Stomach smooth muscle (tissue), 2 donors: Measurements from ENCODE around the gene GPD1L.
"Not testable (repeated sequence)": the region's sequence is repeated elsewhere in the genome, so short reads cannot be mapped to it uniquely, and the experiment has no call there.

Experiments used
- H3K27ac ChIP-seq: one replicate; pipeline ENCODE4 v1.7.0; 2013; ENCODE audit warnings: mild to moderate bottlenecking, low read length, inconsistent platforms
- H3K27me3 ChIP-seq, 2 donors: one replicate each; pipeline ENCODE4 v1.7.0; 2013; ENCODE audit warnings: low read length in 2 of 2; ENCODE audit not compliant: insufficient read depth in 2 of 2, control insufficient read depth in 1 of 2
- H3K36me3 ChIP-seq, 2 donors: one replicate each; pipeline ENCODE4 v1.7.0; 2013; ENCODE audit warnings: low read length in 2 of 2; ENCODE audit not compliant: control insufficient read depth in 2 of 2, insufficient read depth in 2 of 2
- H3K4me1 ChIP-seq: one replicate; pipeline ENCODE4 v1.7.0; 2013; ENCODE audit warnings: low read length; ENCODE audit not compliant: control insufficient read depth, insufficient read depth
- H3K4me3 ChIP-seq, 2 donors: one replicate each; pipeline ENCODE4 v1.7.0; 2013; ENCODE audit warnings: low read length in 2 of 2
- H3K9ac ChIP-seq, 2 donors: one replicate each; pipeline ENCODE4 v1.7.0; 2013; ENCODE audit warnings: low read length in 2 of 2, mild to moderate bottlenecking in 1 of 2
- H3K9me3 ChIP-seq, 2 donors: one replicate each; pipeline ENCODE4 v1.7.0; 2013; ENCODE audit warnings: low read length in 2 of 2; ENCODE audit not compliant: control insufficient read depth in 2 of 2
- donor health status: healthy.
- donor health status: Pancreatic carcinoma.

Gene GPD1L

GRCh38 chr3:32180141-32180784 lies 73.8 kb downstream of the GPD1L start:
- no peaks in the 10 kb centered on the region for H3K36me3 ChIP-seq

GRCh38 chr3:32181365-32181764 lies 74.9 kb downstream of the GPD1L start:
- no peaks in the 10 kb centered on the region for H3K9me3 ChIP-seq
- H3K4me3 ChIP-seq, result no peak overlapping the region
- no peaks in the 10 kb centered on the region for H3K36me3 ChIP-seq
- H3K4me1 ChIP-seq, result no peaks in the 10 kb centered on the region
- H3K27me3 ChIP-seq, result peaks cover 0 to 2% of the 10 kb centered on the region in 2 donors
- H3K27ac ChIP-seq, result no peak overlapping the region
- H3K9ac ChIP-seq, result no peak overlapping the region

More at GRCh38 chr3:32180141-32180784, 73.8 kb downstream of the GPD1L start:
- no peaks in the 10 kb centered on the region for H3K4me1 ChIP-seq
- H3K27ac ChIP-seq, result no peak overlapping the region
- no peaks in the 10 kb centered on the region for H3K9me3 ChIP-seq
- no peak overlapping the region for H3K9ac ChIP-seq
- H3K27me3 ChIP-seq, result peaks cover 0 to 2% of the 10 kb centered on the region in 2 donors
- H3K4me3 ChIP-seq, result no peak overlapping the region

GRCh38 chr3:32181796-32182195 lies 75.4 kb downstream of the GPD1L start:
- H3K27me3 ChIP-seq, result peaks cover 0 to 2% of the 10 kb centered on the region in 2 donors
- no peak overlapping the region for H3K4me3 ChIP-seq
- H3K4me1 ChIP-seq, result no peaks in the 10 kb centered on the region
- H3K9me3 ChIP-seq, result no peaks in the 10 kb centered on the region
- no peak overlapping the region for H3K27ac ChIP-seq
- H3K9ac ChIP-seq, result no peak overlapping the region
- H3K36me3 ChIP-seq, result no peaks in the 10 kb centered on the region

- Histone ChIP-seq H3K4me3 (no peak overlapping the region), H3K36me3 (no peaks in the 10 kb centered on the region), H3K27ac (no peak overlapping the region), H3K9ac (no peak overlapping the region), H3K27me3 (no peaks in the 10 kb centered on the region), H3K4me1 (no peaks in the 10 kb centered on the region), H3K9me3 (no peaks in the 10 kb centered on the region)
These were observed 77.8 kb downstream of the GPD1L start for GRCh38 chr3:32184187-32184730.

GRCh38 chr3:32186097-32186496 lies 79.7 kb downstream of the GPD1L start:
- no peak overlapping the region for H3K27ac ChIP-seq
- no peaks in the 10 kb centered on the region for H3K27me3 ChIP-seq
- no peak overlapping the region for H3K9ac ChIP-seq
- H3K4me3 ChIP-seq, result no peak overlapping the region
- H3K36me3 ChIP-seq, result no peaks in the 10 kb centered on the region
- H3K9me3 ChIP-seq, result no peaks in the 10 kb centered on the region
- no peaks in the 10 kb centered on the region for H3K4me1 ChIP-seq

GRCh38 chr3:32186876-32187275 lies 80.5 kb downstream of the GPD1L start:
- H3K27me3 ChIP-seq, result no peaks in the 10 kb centered on the region
- no peaks in the 10 kb centered on the region for H3K9me3 ChIP-seq
- no peak overlapping the region for H3K4me3 ChIP-seq
- no peak overlapping the region for H3K9ac ChIP-seq
- no peak overlapping the region for H3K27ac ChIP-seq
- no peaks in the 10 kb centered on the region for H3K36me3 ChIP-seq
- no peaks in the 10 kb centered on the region for H3K4me1 ChIP-seq

GRCh38 chr3:32189693-32190092 lies 83.3 kb downstream of the GPD1L start:
- no peaks in the 10 kb centered on the region for H3K4me1 ChIP-seq
- no peaks in the 10 kb centered on the region for H3K27me3 ChIP-seq
- no peak overlapping the region for H3K4me3 ChIP-seq
- H3K9me3 ChIP-seq, result no peaks in the 10 kb centered on the region
- H3K9ac ChIP-seq, result no peak overlapping the region
- no peak overlapping the region for H3K27ac ChIP-seq
- H3K36me3 ChIP-seq, result no peaks in the 10 kb centered on the region

- H3K27ac ChIP-seq, H3K9ac ChIP-seq, H3K4me1 ChIP-seq, H3K9me3 ChIP-seq, H3K27me3 ChIP-seq, H3K4me3 ChIP-seq, H3K36me3 ChIP-seq: not testable (repeated sequence)
These were observed 84.1 kb downstream of the GPD1L start for GRCh38 chr3:32190556-32190955.

GRCh38 chr3:32193101-32193500 lies 86.7 kb downstream of the GPD1L start:
- no peaks in the 10 kb centered on the region for H3K9me3 ChIP-seq
- no peak overlapping the region for H3K9ac ChIP-seq
- H3K36me3 ChIP-seq, result no peaks in the 10 kb centered on the region
- no peaks in the 10 kb centered on the region for H3K4me1 ChIP-seq
- H3K27me3 ChIP-seq, result no peaks in the 10 kb centered on the region
- H3K27ac ChIP-seq, result no peak overlapping the region
- no peak overlapping the region for H3K4me3 ChIP-seq

GRCh38 chr3:32194653-32195052 lies 88.2 kb downstream of the GPD1L start:
- Histone ChIP-seq H3K27ac (no peak overlapping the region), H3K4me1 (no peaks in the 10 kb centered on the region), H3K9me3 (no peaks in the 10 kb centered on the region), H3K9ac (no peak overlapping the region), H3K36me3 (no peaks in the 10 kb centered on the region), H3K4me3 (no peak overlapping the region), H3K27me3 (no peaks in the 10 kb centered on the region)

GRCh38 chr3:32195995-32196540 lies 89.6 kb downstream of the GPD1L start:
- Histone ChIP-seq H3K27ac (no peak overlapping the region), H3K9me3 (no peaks in the 10 kb centered on the region), H3K4me1 (no peaks in the 10 kb centered on the region), H3K4me3 (no peak overlapping the region), H3K36me3 (no peaks in the 10 kb centered on the region), H3K9ac (no peak overlapping the region), H3K27me3 (no peaks in the 10 kb centered on the region)
